ENCODE data around the gene MPP3.

The MPP3 gene

DNA sequence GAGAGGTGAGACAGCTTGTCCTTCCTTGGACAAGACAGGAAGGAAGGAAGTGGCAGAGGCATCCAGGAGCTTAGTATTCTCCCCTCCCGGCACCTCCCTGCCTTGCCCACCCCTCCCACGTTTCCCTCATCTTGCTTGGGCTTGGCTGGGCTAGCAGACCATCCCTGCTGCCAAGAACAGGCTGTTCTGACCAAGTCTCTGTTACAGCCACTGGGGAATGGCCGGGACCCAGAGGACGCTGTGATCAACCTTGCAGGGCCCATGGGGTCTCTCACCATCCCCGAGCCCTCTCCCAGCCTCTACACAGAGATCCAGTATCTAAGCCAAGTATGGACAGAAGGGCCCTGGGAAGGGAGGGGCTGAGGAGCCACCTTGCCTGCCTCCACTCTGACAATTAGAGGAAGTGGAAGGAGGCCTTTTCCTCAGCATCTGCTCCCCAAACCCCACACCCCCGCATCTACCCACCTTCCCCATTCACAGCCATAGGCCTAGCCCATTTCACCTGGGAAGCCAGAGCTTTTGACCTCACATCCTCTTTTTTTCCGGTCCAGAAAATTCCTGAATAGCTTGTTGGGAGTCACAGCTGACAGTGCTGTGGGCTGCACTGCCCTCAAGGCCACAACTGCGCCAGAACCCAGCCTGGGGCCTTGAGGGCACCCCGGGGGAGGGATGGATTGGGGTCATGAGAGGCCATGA, 28.1 kb upstream of the MPP3 start:
- DNase-seq = no peak

GRCh38 chr17:43860077-43860725, 27.3 kb upstream of the MPP3 start:
- DNase-seq = no peak

DNA sequence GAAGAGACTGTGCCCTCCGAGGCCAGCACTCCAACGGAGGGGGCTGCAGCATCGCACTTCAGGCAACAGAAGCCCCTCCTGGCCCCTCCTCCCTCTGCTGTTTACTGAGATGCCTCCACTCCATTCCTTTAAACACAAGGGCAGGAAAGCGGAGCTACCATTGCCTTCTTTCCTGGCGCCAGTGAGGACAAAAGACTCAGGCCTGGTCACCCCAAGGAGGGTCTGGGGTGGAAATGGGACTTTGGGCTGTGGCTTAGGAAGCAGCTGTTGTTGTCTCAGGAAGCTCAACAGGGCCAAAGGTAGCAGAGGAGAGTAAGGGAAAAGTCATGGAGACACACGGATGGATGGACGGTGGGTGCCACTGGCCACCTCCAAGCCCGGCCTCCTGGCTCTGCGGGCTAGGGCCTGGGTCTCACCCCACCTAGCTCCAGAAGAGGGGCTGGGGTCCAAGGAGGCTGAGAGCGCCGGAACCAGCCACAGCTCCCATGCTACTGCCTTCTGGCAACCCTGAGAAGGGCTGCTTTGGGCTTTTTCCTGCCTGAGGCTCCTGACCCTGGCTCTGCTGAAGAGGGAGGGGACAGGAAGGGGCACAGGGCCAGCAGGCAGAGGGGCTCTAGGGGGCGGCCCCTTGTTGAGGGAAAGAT, 25.1 kb upstream of the MPP3 start:
- no peak for DNase-seq

DNA sequence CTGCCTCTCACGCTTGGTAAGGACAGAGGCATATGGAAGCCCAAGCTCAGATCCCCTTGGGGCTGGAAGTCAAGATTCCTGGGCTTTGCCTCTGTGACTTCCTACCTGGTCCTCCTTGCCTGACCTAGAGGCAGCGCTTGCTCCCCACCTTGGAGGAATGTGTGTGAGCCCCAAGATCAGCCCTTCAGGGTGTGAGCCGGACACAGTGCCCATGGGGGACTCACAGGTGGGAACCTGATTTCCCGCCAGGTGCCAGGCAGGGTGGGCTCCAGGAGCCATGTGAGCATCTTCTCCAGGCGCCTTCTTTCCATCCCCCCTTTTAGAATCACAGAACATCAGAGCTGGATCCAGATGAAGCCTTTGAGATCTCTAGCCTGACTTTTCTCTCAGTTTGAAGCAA, 24.2 kb upstream of the MPP3 start:
- no peak for DNase-seq

DNA sequence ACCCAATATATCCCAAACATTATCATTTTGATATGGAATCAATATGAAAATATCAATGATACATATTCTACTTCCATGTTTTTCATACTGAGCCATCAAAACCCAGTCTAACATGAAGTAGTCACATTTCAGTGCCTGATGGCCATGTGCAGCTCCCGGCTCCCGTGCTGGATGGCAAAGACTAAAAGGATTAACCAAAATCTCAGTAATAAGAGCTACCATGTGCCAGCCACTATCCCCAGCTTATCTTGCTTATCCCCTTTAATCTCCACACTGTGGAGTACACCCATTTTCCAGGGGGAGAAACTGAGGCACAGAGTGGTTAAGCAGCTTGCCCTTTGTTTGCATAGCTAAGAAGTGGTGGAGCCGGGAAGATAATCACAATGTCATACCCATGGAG, 23.2 kb upstream of the MPP3 start:
- no peak for DNase-seq

DNA sequence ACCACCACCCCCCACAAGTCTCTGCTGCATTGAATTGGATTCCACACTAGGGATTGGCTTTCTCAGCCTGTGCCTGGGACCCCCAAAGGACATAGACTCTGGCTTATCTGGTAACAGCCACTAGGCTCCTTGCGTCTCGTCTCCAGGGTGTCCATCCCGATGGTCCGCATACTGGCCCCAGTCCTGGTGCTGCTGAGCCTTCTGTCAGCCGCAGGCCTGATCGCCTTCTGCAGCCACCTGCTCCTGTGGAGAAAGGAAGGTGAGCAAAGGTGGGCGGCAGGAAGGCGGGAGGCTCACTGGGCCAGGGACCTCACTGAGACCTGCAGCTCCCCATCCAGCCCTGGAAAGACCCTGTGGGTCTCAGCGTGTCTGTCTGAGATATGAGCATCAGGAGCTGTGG, 22.1 kb upstream of the MPP3 start:
- DNase-seq = no peak

- no peak for DNase-seq
Observed at GRCh38 chr17:43854498-43854897, 21.6 kb upstream of the MPP3 start.

- DNase-seq = no peak
Observed at GRCh38 chr17:43853546-43853945, 20.6 kb upstream of the MPP3 start.

DNA sequence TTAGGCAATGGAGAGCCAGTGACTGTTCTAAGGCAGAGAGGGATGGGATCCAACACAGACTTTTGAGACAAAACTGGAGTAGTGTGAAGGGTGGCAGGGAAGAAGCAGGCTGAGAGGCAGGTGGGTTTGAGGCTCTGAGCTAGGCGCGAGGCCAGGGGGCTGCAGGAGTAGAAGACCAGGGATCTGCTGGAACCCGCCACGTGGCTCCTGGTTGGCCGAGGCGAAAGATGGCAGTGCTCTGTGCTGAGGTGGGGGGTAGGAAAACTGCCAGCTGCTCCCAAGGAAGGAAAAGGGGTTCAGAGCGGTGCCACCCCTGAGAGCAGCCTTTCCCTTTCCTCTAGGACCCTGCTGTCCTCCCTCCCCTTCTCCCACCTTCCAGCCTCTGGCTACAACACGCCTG, 19.6 kb upstream of the MPP3 start:
- DNase-seq = no peak

GRCh38 chr17:43849116-43849515, 16.2 kb upstream of the MPP3 start:
- DNase-seq = no peak

DNA sequence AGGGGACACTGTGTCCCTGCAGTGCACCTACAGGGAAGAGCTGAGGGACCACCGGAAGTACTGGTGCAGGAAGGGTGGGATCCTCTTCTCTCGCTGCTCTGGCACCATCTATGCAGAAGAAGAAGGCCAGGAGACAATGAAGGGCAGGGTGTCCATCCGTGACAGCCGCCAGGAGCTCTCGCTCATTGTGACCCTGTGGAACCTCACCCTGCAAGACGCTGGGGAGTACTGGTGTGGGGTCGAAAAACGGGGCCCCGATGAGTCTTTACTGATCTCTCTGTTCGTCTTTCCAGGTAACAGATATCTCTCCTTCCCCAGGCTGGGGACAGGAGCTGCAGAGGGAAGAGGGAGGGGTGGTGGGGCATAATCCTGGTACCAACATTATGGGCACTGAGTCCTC, 15.7 kb upstream of the MPP3 start:
- no peak for DNase-seq

GRCh38 chr17:43846963-43847371, 14.0 kb upstream of the MPP3 start, which contains the start of gene CD300LG:
Gene CD300LG (plus strand): TSS chr17:43847176. CDS start chr17:43847217, 41 bp downstream.
- DNase-seq = no peak

- peak; percentile 66 for DNase-seq
Observed at GRCh38 chr17:43846221-43846712, 13.3 kb upstream of the MPP3 start.

- no peak for DNase-seq
Observed at GRCh38 chr17:43845766-43846165, 12.8 kb upstream of the MPP3 start.

DNA sequence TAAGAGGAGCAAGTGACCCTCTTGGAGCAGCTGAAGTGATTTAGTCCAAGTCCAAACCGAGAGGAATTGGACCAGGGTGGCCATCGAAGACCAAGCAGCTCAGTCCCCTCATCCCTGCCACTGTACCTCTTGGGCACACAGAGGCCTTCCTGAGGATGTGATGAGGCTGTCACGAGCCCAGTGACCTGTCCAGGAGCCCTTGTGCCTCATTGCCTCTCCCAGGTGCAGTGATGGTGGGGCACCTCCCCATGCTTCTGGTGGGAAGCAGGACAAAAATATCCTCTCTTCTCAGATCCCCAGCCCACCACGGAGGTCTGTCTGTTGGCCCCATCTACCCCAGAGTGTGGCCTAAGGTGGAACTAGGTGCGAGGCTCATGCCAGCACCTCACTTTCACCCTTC, 11.3 kb upstream of the MPP3 start:
- no peak for DNase-seq

GRCh38 chr17:43842975-43843325, 10.0 kb upstream of the MPP3 start:
- DNase-seq = no peak

DNA sequence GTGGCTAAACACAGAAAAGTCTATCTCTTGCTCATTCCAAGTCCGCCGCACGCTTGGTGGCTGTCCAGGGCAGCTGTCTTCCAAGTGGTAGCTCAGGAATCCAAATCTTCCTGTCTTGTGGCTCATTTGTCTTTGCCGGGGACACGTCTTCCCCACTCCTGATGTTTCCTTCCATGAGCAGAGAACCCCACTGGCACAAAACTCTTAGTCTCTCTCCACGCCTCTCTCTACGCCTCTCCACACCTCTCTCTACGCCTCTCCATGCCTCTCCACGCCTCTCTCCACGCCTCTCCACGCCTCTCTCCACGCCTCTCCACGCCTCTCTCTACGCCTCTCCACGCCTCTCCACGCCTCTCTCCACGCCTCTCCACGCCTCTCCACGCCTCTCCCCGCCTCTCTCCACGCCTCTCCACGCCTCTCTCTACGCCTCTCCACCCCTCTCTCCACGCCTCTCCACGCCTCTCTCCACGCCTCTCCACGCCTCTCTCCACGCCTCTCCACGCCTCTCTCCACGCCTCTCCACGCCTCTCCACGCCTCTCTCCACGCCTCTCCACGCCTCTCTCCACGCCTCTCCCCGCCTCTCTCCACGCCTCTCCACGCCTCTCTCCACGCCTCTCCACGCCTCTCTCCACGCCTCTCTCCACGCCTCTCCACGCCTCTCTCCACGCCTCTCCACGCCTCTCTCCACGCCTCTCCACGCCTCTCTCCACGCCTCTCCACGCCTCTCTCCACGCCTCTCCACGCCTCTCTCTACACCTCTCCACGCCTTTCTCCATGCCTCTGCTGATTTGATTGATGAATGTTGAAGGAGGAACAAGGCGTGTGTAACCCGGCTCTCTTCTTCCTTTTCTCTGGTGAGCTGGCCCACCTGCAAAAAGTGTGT, 9.4 kb upstream of the MPP3 start:
- peak; percentile 69 for DNase-seq

GRCh38 chr17:43841282-43841681, 8.3 kb upstream of the MPP3 start:
- DNase-seq = no peak

DNA sequence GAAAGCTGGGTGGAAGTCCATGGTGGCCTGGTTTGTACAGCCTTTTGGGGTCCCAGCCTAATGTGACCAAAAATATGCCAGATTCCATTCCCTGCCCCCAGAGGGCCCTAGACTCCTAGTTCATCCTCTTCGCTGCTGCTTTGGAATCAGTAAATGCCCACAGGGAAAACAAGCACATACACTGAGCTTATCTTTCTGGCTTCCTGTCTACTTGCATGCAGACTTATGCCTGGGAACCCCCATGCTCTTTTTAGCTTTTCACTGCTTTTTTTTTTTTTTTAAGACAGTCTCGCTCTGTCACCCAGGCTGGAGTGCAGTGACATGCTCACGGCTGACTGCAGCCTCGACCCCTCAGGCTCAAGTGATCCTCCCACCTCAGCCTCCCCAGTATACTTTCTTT, 7.9 kb upstream of the MPP3 start:
- peak; percentile 59 for DNase-seq

- peak; percentile 98 for DNase-seq
Observed at GRCh38 chr17:43839670-43840108, 6.7 kb upstream of the MPP3 start.

DNA sequence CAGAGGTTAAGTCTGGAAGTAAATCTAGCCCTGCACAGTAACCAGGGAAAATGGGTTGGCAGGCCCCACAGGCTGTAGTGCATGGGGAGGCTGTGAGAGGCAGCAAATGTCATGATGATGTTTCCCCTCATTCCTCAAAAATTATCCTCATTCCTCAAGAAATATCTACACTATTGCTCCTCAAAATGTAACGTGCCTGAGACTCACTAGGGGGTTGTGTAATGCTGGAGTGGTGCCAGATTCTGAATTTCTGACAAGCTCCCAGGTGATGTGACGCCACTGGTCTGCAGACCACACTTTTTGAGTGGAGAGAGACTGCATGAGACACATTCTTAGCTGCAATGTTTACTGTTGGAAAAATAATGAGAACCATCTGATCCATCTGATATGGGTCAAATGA, 1.2 kb upstream of the MPP3 start:
- DNase-seq = peak; percentile 9

- DNase-seq = peak; percentile 63
Observed at GRCh38 chr17:43832168-43832975, 574 bp downstream of the MPP3 start.

Measured in NCI-H146 (cell line).